ENCODE data around the gene HIVEP3.

- TF ChIP-seq SUZ12 (IDR thresholded peaks at IDR 0.05; ENCODE audit: extremely low read depth, insufficient read depth, insufficient read length) (no peak), YY1 (IDR thresholded peaks at IDR 0.05; ENCODE audit: insufficient read depth, insufficient read length) (no peak), ZNF274 (IDR thresholded peaks at IDR 0.05; ENCODE audit: low read depth, low read length) (no peak)
Measured at GRCh38 chr1:41627491-41628280, 291.0 kb downstream of the HIVEP3 start.
